Measurements from ENCODE around the gene LILRA5. TPM values are rescaled to one million over a fixed set of nuclear protein-coding genes. Genes with fewer than 3 reads are reported as not detected.
A peak's percentile ranks its signal among the peaks of the same experiment; 100 is the strongest.
"Not testable (repeated sequence)": the region's sequence is repeated elsewhere in the genome, so short reads cannot be mapped to it uniquely, and the experiment has no call there.

LILRA5 gene
- total RNA-seq, 1 donor from 2014 or later = 1.8 TPM

DNA sequence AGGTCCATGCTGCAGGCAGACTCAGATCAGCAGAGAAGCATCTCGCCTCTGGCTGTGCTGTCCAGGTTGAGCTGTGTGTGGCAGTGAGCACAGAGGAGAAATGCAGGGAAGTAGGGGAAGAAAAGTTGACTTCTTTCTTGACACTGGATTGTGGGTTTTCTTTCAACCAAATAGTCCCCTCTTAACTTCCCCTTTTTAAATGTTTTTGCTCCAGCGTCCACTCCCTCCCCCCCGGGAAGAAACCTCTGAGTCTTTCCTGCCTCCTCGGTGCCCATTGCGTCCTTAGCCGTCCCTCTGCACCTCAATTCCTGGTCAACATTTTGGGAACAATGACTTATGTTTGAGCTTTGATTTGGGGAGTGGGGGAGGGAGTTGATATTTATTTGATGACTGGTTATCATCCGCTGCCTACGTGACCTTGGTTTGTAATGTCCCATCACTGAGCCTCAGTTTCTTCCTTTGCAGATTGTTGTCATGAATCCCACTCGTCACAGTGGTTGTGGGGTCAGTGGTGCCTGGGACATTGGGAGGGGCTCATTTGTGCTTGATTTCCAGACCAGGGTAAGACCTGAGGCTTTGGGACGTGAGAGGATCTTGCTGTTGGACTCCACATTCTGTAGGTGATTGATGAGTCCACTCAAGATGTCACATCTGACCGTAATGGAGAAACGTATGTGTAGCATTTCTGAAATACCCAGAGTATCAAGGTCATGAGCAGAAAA is 31.8 kb downstream of the LILRA5 start, which contains the start of gene LILRB2:
TSS of gene LILRB2 (minus strand) at position 104 of the 722 bp plus-strand sequence. CDS start 614 bp downstream, outside the sequence.
- peak; percentile 12 for ATAC-seq

GRCh38 chr19:54280441-54280840 is 32.5 kb downstream of the LILRA5 start:
- peak; percentile 67 for ATAC-seq
- intact Hi-C loops (cut with DNase I) = not testable (repeated sequence)
- DNase-seq (ENCODE audit: missing footprints) = peak; percentile 82

More for the DNA sequence above, 31.8 kb downstream of the LILRA5 start, which contains the start of gene LILRB2:
- intact Hi-C loops (cut with DNase I) = no loop called here
- no peak for DNase-seq (ENCODE audit: missing footprints)

GRCh38 chr19:54280025-54280424 is 32.9 kb downstream of the LILRA5 start:
- DNase-seq (ENCODE audit: missing footprints); intact Hi-C loops (cut with DNase I): not testable (repeated sequence)
- ATAC-seq = peak; percentile 20

GRCh38 chr19:54279406-54279962 is 33.5 kb downstream of the LILRA5 start:
- intact Hi-C loops (cut with DNase I) = no loop called here
- no peak for ATAC-seq
- no peak for DNase-seq (ENCODE audit: missing footprints)

GRCh38 chr19:54278571-54279195 is 34.3 kb downstream of the LILRA5 start:
- DNase-seq (ENCODE audit: missing footprints); ATAC-seq; intact Hi-C loops (cut with DNase I): not testable (repeated sequence)

DNA sequence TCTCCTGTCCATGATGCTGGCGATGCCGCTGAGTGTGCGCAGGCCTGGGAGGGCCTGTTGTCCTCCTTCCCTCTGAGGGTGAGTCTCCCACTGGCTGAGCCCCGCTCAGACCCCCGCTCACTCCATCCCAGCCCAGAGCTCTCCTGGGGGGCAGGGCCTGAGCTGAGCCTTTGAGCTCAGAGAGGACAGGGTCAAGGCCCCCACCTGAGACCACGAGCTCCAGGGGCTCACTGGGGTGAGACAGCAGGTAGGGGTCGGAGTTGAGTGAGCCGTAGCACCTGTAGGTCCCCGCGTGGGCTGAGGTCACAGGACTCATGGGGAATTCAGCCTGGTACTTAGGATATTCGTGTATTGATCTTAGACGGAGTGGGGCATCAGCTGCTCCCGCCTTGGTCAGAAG is 34.9 kb downstream of the LILRA5 start:
- DNase-seq (ENCODE audit: missing footprints); ATAC-seq; intact Hi-C loops (cut with DNase I): not testable (repeated sequence)

DNA sequence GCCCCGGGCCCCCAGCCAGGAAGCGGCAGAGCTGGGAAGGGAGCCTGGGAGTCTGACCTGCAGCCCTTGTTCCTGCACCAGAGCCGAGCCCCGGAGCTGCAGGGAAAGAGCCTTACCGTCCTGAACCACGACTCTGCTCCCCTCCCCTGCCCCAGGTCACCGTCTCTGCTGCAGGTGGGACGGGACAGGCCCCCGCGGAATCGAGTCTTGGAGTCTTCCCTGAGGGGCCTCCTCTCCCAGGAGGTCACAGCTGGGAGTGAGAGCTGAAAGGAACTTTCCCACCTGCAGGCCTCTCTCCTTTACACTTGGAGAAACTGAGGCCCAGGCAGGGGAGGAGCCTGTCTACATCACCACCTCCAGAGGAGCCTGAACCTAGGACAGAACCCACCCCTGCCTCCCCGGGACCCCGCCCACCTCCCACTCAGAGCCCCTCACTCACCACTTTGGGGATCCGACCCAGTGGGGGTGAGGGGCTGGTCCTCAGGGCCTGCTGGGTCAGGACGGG is 35.8 kb downstream of the LILRA5 start:
- DNase-seq (ENCODE audit: missing footprints); intact Hi-C loops (cut with DNase I); ATAC-seq: not testable (repeated sequence)

GRCh38 chr19:54275951-54276350 is 37.0 kb downstream of the LILRA5 start:
- DNase-seq (ENCODE audit: missing footprints) (no peak), ATAC-seq (no peak)
- intact Hi-C loops (cut with DNase I) = no loop called here

DNA sequence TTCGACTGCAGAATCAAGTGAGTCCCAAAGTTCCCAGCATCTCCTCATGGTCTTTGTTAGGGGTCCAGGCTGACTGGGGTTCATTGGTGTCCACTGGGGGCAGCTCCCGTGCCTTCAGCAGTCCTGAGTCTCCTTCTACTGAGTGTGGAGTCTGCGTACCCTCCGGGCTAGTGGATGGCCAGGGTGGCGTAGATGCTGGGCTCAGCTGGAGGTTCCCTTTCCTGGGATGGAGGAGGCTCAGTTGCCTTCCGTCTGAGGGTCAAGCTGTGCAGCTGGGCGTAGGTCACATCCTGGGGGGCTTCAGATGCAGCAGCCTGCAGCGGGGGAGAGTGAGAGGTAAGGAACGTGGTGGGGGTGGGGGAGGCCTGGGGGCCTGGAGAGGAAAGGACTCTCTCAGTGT is 38.5 kb downstream of the LILRA5 start:
- ATAC-seq; DNase-seq (ENCODE audit: missing footprints); intact Hi-C loops (cut with DNase I): not testable (repeated sequence)

- intact Hi-C loops (cut with DNase I) = no loop called here
Measured at GRCh38 chr19:54273821-54274220, 39.1 kb downstream of the LILRA5 start.

DNA sequence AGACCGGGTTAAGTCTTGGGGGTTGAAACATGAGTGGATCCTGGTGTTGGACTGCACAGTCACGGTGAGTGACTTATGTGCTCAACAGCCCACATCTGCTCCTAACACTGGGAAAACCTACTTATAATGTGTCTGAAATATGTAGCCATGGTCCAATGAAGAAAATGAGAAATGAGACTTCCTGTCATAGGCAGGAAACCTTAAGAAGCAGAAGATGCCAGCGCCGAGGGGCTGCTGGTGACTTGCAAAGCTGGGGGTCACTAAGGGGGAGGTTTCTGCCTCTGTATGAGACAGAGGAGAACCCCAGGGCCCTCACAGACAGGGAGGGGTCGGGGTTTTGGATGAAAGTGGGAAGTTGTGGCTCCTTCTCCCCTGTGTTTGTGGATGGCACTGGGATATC is 40.8 kb downstream of the LILRA5 start:
- DNase-seq (ENCODE audit: missing footprints); intact Hi-C loops (cut with DNase I): not testable (repeated sequence)

More at GRCh38 chr19:54273821-54274220, 39.1 kb downstream of the LILRA5 start:
- no peak for ATAC-seq
- no peak for DNase-seq (ENCODE audit: missing footprints)

DNA sequence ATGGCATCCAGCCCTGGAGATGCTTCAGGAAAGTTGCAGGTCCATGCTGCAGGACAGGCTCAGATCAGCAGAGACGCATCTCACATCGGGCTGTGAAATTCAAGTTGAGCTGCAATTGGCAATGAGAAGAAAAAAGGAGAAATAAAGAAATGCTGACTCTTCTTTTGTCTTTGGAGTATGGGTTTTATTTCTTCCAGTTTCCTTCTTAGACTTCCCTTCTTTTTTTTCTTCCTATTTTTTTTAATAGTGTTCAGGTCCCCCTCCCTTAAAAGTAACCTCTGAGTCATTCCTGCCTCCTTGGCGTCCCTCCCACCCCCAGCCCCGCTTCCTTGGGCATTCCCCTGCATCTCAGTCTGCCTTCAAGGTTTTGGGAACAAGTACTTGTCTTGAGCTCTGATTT is 41.4 kb downstream of the LILRA5 start:
- DNase-seq (ENCODE audit: missing footprints); intact Hi-C loops (cut with DNase I): not testable (repeated sequence)
- ATAC-seq = peak; percentile 63

More for the DNA sequence above, 40.8 kb downstream of the LILRA5 start:
- ATAC-seq = not testable (repeated sequence)

GRCh38 chr19:54271106-54271505 is 41.9 kb downstream of the LILRA5 start:
- DNase-seq (ENCODE audit: missing footprints) = no peak
- intact Hi-C loops (cut with DNase I) = no loop called here
- peak; percentile 74 for ATAC-seq

- intact Hi-C loops (cut with DNase I) = no loop called here
- DNase-seq (ENCODE audit: missing footprints) (no peak), ATAC-seq (no peak)
Measured at GRCh38 chr19:54268936-54269335, 44.0 kb downstream of the LILRA5 start.

- intact Hi-C loops (cut with DNase I) = no loop called here
- peak; percentile 37 for ATAC-seq
- peak; percentile 84 for DNase-seq (ENCODE audit: missing footprints)
Measured at GRCh38 chr19:54266133-54266532, 46.8 kb downstream of the LILRA5 start.

- ATAC-seq = no peak
- no peak for DNase-seq (ENCODE audit: missing footprints)
- intact Hi-C loops (cut with DNase I) = no loop called here
Measured at GRCh38 chr19:54262470-54262869, 50.5 kb downstream of the LILRA5 start.

DNA sequence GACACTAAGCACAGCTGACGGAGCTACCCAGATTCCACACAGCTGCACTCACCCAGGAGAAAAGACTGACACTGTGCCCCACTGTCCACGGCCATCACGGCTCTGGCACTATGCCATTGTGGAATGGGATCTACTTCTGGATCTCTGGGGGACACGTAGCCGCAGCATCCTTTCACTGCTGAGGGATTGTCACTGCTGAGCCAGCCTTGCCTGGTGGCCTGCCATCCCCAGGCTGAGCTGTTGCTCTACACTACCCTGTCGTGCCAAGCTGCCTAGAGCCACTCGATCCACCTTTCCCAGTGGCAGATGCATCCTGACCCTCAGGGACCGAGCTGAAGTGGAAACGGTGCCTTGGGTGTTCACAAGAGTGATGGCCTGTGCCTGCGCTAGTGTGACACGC is 50.9 kb downstream of the LILRA5 start:
- intact Hi-C loops (cut with DNase I) = no loop called here
- DNase-seq (ENCODE audit: missing footprints) (no peak), ATAC-seq (no peak)

- peak; percentile 51 for ATAC-seq
- no peak for DNase-seq (ENCODE audit: missing footprints)
- intact Hi-C loops (cut with DNase I) = no loop called here
Measured at GRCh38 chr19:54257116-54257480, 55.9 kb downstream of the LILRA5 start, which contains the start of gene LILRB5. Gene LILRB5 (minus strand): TSS chr19:54257273. CDS start chr19:54257193, 80 bp downstream.

Data from Right ventricle myocardium inferior (tissue), 1 donor.